GM12874 (cell line): Measurements from ENCODE around the gene CEP57L1.

Experiments
- TF ChIP-seq, protein P1 (sequence below): IDR thresholded peaks from 2 replicates; pipeline ENCODE4 v1.5.1; 2011; ENCODE audit warnings: low read depth, mild to moderate bottlenecking, control low read depth, low read length, moderate library complexity; ENCODE audit not compliant: insufficient read depth

CEP57L1 gene

DNA sequence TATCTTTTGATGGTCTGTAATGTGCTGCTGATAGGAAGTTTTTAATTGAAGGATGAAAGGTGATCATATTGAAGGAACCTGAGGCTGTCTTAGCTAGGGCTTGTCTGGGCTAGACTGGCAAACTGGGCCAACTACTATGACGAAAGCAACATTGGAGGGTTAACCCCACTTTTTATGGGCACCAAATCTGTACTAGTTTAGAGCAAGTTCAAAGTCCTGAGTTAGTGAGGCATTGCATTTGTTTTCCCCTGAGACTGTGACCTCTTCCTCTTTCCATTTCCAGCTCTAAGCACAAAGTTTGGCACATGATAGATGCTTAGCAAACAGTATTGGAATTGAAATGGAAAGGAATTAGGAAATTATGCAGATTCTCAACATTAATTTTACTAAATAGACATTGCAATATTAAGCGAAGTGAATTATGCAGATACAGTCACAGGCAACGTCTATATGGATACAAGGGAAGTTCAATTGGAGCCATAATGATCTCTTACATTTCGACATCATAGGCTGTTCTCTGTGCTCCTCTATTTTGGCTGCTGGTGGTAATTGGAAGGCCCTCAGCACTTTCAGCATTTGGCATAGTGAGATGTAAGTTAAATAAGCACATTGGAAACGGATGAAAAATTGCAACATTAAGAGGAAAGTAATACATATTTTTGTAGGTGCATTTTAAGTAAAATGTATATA lies 22.2 kb downstream of the CEP57L1 start:
- TF ChIP-seq, protein P1, sequence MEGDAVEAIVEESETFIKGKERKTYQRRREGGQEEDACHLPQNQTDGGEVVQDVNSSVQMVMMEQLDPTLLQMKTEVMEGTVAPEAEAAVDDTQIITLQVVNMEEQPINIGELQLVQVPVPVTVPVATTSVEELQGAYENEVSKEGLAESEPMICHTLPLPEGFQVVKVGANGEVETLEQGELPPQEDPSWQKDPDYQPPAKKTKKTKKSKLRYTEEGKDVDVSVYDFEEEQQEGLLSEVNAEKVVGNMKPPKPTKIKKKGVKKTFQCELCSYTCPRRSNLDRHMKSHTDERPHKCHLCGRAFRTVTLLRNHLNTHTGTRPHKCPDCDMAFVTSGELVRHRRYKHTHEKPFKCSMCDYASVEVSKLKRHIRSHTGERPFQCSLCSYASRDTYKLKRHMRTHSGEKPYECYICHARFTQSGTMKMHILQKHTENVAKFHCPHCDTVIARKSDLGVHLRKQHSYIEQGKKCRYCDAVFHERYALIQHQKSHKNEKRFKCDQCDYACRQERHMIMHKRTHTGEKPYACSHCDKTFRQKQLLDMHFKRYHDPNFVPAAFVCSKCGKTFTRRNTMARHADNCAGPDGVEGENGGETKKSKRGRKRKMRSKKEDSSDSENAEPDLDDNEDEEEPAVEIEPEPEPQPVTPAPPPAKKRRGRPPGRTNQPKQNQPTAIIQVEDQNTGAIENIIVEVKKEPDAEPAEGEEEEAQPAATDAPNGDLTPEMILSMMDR: no peak

GRCh38 chr6:109118337-109118736 lies 23.0 kb downstream of the CEP57L1 start:
- TF ChIP-seq, protein P1: no peak

- TF ChIP-seq, protein P1: no peak
Measured at GRCh38 chr6:109118871-109119354, 23.6 kb downstream of the CEP57L1 start.

DNA sequence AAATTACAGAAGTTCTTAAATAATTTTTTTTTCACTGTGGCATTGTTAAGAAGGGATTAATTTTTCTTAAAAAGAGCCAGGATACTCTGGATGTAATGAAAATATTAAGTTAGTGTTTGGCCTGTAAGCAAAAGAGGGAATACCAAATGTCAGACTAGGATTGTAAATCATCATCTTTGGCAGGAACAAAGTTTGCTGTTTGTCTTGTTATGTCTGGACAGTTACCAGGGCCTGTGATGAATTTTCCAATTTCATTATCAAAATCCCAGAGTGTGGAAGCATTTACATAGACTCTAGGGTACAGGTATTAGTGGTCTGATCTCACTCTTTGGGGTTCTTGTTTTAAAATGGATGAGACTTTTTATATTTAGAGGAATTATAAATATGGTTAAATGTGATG lies 26.1 kb downstream of the CEP57L1 start:
- TF ChIP-seq, protein P1: no peak

DNA sequence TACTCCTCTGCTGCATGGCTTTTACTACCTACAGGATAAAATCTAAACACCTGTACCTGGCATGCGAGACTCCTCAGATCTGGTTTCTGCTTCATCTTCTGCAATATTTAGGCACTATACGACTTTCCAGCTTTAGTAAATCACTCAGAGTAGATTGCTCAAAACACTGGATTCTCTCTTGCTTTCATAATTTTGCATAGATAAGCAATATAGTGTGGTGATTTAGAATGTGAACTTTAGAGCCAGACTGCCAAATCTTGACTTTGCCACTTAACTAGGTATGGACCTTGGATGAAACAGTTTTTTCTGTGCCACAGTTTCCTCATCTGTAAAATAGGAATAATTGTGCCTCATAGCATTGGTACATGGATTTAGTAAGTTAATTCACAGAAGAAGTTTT lies 28.9 kb downstream of the CEP57L1 start:
- TF ChIP-seq, protein P1: no peak

- TF ChIP-seq, protein P1: no peak
Measured at GRCh38 chr6:109125504-109125903, 30.2 kb downstream of the CEP57L1 start.

DNA sequence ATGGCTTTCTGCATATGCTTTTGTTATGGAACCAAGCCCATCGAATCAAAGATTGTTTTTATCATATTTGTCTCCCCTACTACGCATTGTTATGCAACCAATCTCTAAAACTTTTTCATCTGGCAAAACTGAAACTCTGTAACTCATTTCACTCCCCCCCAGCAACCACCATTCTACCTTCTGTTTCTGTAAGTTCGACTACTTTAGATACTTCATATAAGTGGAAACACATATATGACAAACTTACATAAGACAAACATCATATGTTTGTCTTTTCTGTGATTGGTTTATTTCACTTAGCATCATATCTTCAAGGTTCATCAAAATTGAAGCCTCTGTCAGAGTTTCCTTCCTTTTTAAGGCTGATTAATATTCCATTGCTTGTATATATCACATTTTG lies 34.8 kb downstream of the CEP57L1 start:
- TF ChIP-seq, protein P1: no peak
